Stimulated activated CD4-positive, alpha-beta T cell treated with anti-CD3 and anti-CD28 coated beads, Interleukin-15, amount 100 ng/mL, for 1 hour (primary cell): ENCODE data around the gene NRCAM.

Source experiments
- DNase-seq, 2 donors: peaks; one replicate each; pipeline ENCODE4 v3.0.0-alpha.2; 2020; ENCODE audit warnings: low read depth in 1 of 2, low spot score in 1 of 2

NRCAM gene

GRCh38 chr7:108459922-108460551, 3.8 kb upstream of the NRCAM start:
- DNase-seq = no peak

GRCh38 chr7:108457871-108458270, 1.6 kb upstream of the NRCAM start:
- DNase-seq = no peak

GRCh38 chr7:108456845-108457540, 757 bp upstream of the NRCAM start:
- no peak for DNase-seq

GRCh38 chr7:108455551-108455997, 662 bp downstream of the NRCAM start:
- no peak for DNase-seq

- no peak for DNase-seq
Measured at GRCh38 chr7:108454674-108455550, 1.3 kb downstream of the NRCAM start.

GRCh38 chr7:108454317-108454673, 1.9 kb downstream of the NRCAM start:
- no peak for DNase-seq

- DNase-seq = no peak
Measured at GRCh38 chr7:108453320-108453719, 2.9 kb downstream of the NRCAM start.

GRCh38 chr7:108452707-108453106, 3.5 kb downstream of the NRCAM start:
- no peak for DNase-seq

- DNase-seq = no peak
Measured at GRCh38 chr7:108451296-108451848, 4.9 kb downstream of the NRCAM start.

GRCh38 chr7:108450160-108450559, 6.1 kb downstream of the NRCAM start:
- DNase-seq = no peak

- no peak for DNase-seq
Measured at GRCh38 chr7:108449521-108449920, 6.7 kb downstream of the NRCAM start.

GRCh38 chr7:108448584-108449505, 7.4 kb downstream of the NRCAM start:
- no peak for DNase-seq

GRCh38 chr7:108442039-108442568, 14.1 kb downstream of the NRCAM start:
- DNase-seq = no peak

- DNase-seq = no peak
Measured at GRCh38 chr7:108441392-108441955, 14.8 kb downstream of the NRCAM start.

GRCh38 chr7:108440613-108441012, 15.6 kb downstream of the NRCAM start:
- no peak for DNase-seq

GRCh38 chr7:108436906-108437305, 19.3 kb downstream of the NRCAM start:
- DNase-seq = no peak

- no peak for DNase-seq
Measured at GRCh38 chr7:108434010-108434409, 22.2 kb downstream of the NRCAM start.

- DNase-seq = no peak
Measured at GRCh38 chr7:108431099-108431498, 25.1 kb downstream of the NRCAM start.

GRCh38 chr7:108430664-108431063, 25.6 kb downstream of the NRCAM start:
- DNase-seq = no peak

GRCh38 chr7:108427766-108428165, 28.5 kb downstream of the NRCAM start:
- DNase-seq = no peak
